ENCODE measurements around the gene ARMC12. TPM values are rescaled to one million over a fixed set of nuclear protein-coding genes. Genes with fewer than 3 reads are reported as not detected.

Gene ARMC12
- total RNA-seq, 1 donor from 2014 or later: 0.69 TPM

DNA sequence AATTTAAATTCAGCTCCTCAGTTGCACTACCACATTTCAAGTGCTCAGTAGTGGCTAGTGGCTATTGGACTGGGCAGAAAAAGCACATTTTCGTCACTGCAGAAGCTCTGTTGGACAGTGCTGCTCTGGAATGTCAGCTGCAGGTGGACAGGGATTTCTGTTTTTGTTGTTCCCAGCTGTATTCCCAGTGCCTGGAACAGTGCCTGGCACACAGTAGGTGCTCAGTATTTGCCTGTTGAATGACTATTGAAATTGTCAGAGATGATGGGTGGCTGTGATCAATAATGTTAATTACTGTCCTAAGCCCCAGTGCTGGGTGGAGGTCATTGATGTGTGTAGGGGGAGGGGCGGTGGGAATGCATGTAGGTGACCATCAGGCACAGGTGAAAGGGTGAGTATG lies 49.4 kb downstream of the ARMC12 start:
- Mint-ChIP-seq H3K4me3 (ENCODE audit: unreplicated experiment) (no peak overlapping the region), H3K27me3 (ENCODE audit: unreplicated experiment) (peaks cover 3% of the 10 kb centered on the region), H3K4me1 (ENCODE audit: unreplicated experiment) (no peaks in the 10 kb centered on the region), H3K9me3 (ENCODE audit: unreplicated experiment) (no peaks in the 10 kb centered on the region), H3K36me3 (ENCODE audit: low read depth, unreplicated experiment) (no peaks in the 10 kb centered on the region), H3K27ac (ENCODE audit: unreplicated experiment) (no peak overlapping the region)
- TF ChIP-seq, protein P1, sequence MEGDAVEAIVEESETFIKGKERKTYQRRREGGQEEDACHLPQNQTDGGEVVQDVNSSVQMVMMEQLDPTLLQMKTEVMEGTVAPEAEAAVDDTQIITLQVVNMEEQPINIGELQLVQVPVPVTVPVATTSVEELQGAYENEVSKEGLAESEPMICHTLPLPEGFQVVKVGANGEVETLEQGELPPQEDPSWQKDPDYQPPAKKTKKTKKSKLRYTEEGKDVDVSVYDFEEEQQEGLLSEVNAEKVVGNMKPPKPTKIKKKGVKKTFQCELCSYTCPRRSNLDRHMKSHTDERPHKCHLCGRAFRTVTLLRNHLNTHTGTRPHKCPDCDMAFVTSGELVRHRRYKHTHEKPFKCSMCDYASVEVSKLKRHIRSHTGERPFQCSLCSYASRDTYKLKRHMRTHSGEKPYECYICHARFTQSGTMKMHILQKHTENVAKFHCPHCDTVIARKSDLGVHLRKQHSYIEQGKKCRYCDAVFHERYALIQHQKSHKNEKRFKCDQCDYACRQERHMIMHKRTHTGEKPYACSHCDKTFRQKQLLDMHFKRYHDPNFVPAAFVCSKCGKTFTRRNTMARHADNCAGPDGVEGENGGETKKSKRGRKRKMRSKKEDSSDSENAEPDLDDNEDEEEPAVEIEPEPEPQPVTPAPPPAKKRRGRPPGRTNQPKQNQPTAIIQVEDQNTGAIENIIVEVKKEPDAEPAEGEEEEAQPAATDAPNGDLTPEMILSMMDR (IDR thresholded peaks at IDR 0.05; ENCODE audit: unreplicated experiment): no peak
- DNase-seq (ENCODE audit: low spot score): no peak

DNA sequence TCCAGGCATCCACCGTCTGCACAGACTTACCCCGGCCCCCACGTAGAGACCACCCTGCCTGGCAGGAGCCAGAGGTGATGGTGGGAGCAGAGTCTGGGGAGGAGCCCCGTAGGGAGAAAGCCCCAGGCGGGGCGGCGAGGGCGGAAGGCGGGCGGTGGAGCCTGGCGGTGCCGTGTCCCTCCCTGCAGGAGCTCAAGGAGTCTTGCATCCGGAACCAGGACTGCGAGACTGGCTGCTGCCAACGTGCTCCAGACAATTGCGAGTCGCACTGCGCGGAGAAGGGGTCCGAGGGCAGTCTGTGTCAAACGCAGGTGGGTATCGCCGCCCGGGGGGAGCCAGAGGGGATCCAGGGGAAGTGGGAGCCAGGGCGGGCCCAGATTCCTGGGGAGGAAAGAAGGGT lies 50.0 kb downstream of the ARMC12 start:
- Mint-ChIP-seq H3K4me3 (ENCODE audit: unreplicated experiment) (no peak overlapping the region), H3K4me1 (ENCODE audit: unreplicated experiment) (no peaks in the 10 kb centered on the region), H3K36me3 (ENCODE audit: low read depth, unreplicated experiment) (no peaks in the 10 kb centered on the region), H3K9me3 (ENCODE audit: unreplicated experiment) (no peaks in the 10 kb centered on the region), H3K27ac (ENCODE audit: unreplicated experiment) (no peak overlapping the region), H3K27me3 (ENCODE audit: unreplicated experiment) (peaks cover 3% of the 10 kb centered on the region)
- DNase-seq (ENCODE audit: low spot score): no peak
- TF ChIP-seq, protein P1 (IDR thresholded peaks at IDR 0.05; ENCODE audit: unreplicated experiment): no peak

DNA sequence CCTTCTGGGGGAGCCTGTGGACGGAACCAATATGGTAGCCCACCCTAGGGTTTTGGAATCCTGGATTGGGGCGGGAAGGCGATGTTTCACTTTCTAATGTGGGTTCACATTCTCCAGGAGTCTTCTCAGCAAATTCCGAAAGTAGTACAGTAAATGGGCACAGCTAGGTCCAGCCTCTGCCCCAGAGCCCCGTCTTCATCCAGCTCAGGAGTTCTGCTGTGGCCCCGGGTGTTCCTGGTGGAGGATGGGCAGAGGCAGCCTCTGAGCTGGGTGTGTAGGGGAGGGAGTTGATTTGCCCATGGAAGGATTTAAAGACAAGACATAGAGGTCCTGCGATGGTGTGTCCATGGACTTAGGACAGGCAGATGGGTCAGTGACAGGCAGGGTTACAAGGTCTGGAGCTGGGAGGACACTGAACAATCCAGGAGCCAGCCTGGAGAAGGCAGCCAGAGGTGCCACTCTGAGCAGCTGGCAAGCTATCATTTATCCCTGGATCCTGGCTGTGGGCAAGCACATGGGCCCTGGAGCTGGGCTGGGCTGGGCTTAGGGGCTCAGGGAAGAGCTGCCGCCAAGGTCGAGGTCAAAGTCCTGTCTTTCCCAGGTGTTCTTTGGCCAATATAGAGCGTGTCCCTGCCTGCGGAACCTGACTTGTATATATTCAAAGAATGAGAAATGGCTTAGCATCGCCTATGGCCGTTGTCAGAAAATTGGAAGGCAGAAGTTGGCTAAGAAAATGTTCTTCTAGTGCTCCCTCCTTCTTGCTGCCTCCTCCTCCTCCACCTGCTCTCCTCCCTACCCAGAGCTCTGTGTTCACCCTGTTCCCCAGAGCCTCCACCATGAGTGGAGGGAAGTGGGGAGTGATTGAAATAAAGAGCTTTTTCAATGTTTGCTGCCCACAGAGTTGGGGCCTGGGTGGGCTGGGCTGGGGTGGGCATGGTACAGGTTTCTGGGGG lies 50.7 kb downstream of the ARMC12 start:
- Mint-ChIP-seq H3K36me3 (ENCODE audit: low read depth, unreplicated experiment) (no peaks in the 10 kb centered on the region), H3K27ac (ENCODE audit: unreplicated experiment) (no peak overlapping the region), H3K4me1 (ENCODE audit: unreplicated experiment) (no peaks in the 10 kb centered on the region), H3K27me3 (ENCODE audit: unreplicated experiment) (peaks cover 5% of the 10 kb centered on the region), H3K9me3 (ENCODE audit: unreplicated experiment) (no peaks in the 10 kb centered on the region), H3K4me3 (ENCODE audit: unreplicated experiment) (no peak overlapping the region)
- DNase-seq (ENCODE audit: low spot score): no peak
- TF ChIP-seq, protein P1 (IDR thresholded peaks at IDR 0.05; ENCODE audit: unreplicated experiment): no peak

DNA sequence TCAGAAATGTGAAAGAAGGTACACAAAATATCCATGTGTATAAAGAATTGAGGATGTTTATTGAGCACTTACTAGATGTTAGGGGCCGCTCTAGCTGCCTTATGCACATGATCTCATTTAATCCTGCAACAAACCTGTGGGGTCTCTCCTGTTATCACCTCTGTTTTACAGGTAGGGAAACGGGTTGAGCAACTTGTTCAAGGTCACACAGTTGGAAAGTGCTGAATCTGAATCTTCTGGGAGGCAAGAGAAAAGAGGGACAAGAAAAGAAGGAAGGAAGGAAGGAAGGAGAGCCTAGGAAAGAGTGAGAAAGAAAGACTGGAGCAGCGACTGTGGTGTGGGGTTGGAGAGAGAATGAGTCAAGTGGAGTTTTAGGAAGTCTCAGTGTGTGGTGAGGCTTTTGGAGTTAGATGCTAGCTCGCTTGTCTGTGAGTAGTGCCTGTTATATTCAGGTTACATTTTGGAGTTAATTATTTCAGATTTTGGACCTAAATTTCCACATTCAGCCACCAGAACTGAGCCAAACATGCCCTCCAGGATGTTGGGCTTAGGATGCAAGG lies 51.7 kb downstream of the ARMC12 start:
- H3K36me3 Mint-ChIP-seq (ENCODE audit: low read depth, unreplicated experiment): no peaks in the 10 kb centered on the region
- no peak overlapping the region for H3K27ac Mint-ChIP-seq (ENCODE audit: unreplicated experiment)
- no peak overlapping the region for H3K4me3 Mint-ChIP-seq (ENCODE audit: unreplicated experiment)
- TF ChIP-seq, protein P1 (IDR thresholded peaks at IDR 0.05; ENCODE audit: unreplicated experiment): no peak
- no peak for DNase-seq (ENCODE audit: low spot score)
- no peaks in the 10 kb centered on the region for H3K9me3 Mint-ChIP-seq (ENCODE audit: unreplicated experiment)
- H3K27me3 Mint-ChIP-seq (ENCODE audit: unreplicated experiment): peaks cover 5% of the 10 kb centered on the region
- no peaks in the 10 kb centered on the region for H3K4me1 Mint-ChIP-seq (ENCODE audit: unreplicated experiment)

DNA sequence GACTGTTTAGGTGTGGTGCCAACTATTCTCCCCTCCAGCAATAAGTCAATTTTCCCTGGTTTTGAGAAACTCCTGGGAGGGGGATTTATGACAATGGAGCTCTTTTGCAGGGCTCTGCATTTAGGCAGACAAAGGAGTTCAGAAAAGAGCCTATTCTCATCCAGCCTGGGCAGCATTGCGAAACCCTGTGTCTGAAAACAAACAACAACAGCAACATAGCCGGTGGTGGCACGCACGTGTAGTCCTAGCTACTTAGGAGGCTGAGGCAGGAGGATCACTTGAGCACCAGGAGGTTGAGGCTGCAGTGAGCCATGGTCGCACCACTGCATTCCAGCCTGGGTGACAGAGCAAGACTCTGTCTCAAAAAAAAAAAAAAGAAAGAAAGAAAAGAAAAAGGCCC lies 53.9 kb downstream of the ARMC12 start:
- Mint-ChIP-seq H3K27me3 (ENCODE audit: unreplicated experiment) (peaks cover 9% of the 10 kb centered on the region), H3K27ac (ENCODE audit: unreplicated experiment) (no peak overlapping the region), H3K4me1 (ENCODE audit: unreplicated experiment) (no peaks in the 10 kb centered on the region), H3K4me3 (ENCODE audit: unreplicated experiment) (no peak overlapping the region), H3K9me3 (ENCODE audit: unreplicated experiment) (no peaks in the 10 kb centered on the region), H3K36me3 (ENCODE audit: low read depth, unreplicated experiment) (no peaks in the 10 kb centered on the region)
- DNase-seq (ENCODE audit: low spot score): no peak
- TF ChIP-seq, protein P1 (IDR thresholded peaks at IDR 0.05; ENCODE audit: unreplicated experiment): no peak
